ENCODE data around the gene RNF182. TPM values are rescaled to one million over a fixed set of nuclear protein-coding genes. Genes with fewer than 3 reads are reported as not detected.

Gene RNF182
- total RNA-seq = 0.07 TPM in 1 of 2 replicates, not detected in the other

GRCh38 chr6:13924949-13925881, at the start of gene RNF182:
RNF182 (plus strand) TSS chr6:13924952; CDS start chr6:13977120, 52,168 bp downstream.

Other genes starting within 250 kb of the RNF182 start
- 21.4 and 28.5 TPM in 2 replicates for gene RANBP9, start 213.1 kb upstream of the RNF182 start, total RNA-seq
- 8.7 and 14.2 TPM in 2 replicates for gene MCUR1, start 110.4 kb upstream of the RNF182 start, total RNA-seq
- gene CD83, start 192.8 kb downstream of the RNF182 start, total RNA-seq = 0.56 and 2.5 TPM in 2 replicates

All from airway epithelial cell (primary cell).